Stomach (tissue), 4 donors: Measurements from ENCODE around the gene ST6GALNAC5.

Experiments
- EP300 ChIP-seq: sonication (generic); formaldehyde crosslinking; IDR thresholded peaks from one replicate; pipeline ENCODE4 v1.6.1; 2017; ENCODE audit warnings: antibody characterized with exemption
- POLR2AphosphoS5 ChIP-seq, 3 donors: sonication (generic); formaldehyde crosslinking; IDR thresholded peaks; one replicate each; pipeline ENCODE4 v1.6.1; 2016; ENCODE audit warnings: antibody characterized with exemption in 3 of 3

DNA sequence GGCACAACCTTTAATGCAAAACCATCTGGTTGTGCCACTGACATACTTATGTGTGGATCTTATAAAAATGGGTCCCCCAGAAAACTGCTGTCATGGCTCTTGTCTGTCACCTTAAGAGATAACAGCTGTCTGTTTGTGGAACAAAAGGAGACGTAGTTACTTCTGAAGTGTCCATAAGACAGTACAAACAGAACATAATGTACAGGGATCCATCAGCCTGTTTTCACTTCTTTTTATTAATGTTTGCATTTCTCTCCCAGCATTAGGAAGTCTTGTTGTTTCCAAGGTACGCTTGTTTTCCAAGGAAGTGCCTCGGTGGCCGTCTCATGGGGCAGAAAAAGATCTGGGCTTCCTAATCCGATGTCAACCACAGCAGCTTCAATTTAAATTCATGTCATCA is 11.2 kb upstream of the ST6GALNAC5 start:
- TF ChIP-seq EP300 (no peak), POLR2AphosphoS5 (IDR thresholded peaks at IDR 0.05) (no peak)
